OCI-LY1 (cell line): Measurements from ENCODE around the gene GTF3C1.

ENCODE experiments used
- CTCF ChIP-seq: fragments of 200-600 bp; sonication (generic), shearing (Covaris generic); IDR thresholded peaks from 2 replicates; pipeline ENCODE4 v1.5.1; 2017; ENCODE audit warnings: mild to moderate bottlenecking, antibody characterized with exemption, low read length, moderate library complexity, mixed read lengths
- EZH2 ChIP-seq: fragments of 200-600 bp; sonication (generic), shearing (Covaris generic); IDR thresholded peaks from 2 replicates; pipeline ENCODE4 v1.8.0; 2017; ENCODE audit warnings: borderline replicate concordance, mixed run types, mild to moderate bottlenecking, antibody characterized with exemption, low read length, moderate library complexity, mixed read lengths

GRCh38 chr16:27491894-27492587 lies 57.7 kb downstream of the GTF3C1 start:
- no peak for TF ChIP-seq EZH2
- TF ChIP-seq CTCF, result no peak
